Neuronal stem cell (in vitro differentiated cells): ENCODE measurements around the gene EI24.

Experiments
- DNase-seq: peaks from one replicate; pipeline ENCODE4 v3.0.0-alpha.2; 2013; ENCODE audit warnings: low spot score
- H2AFZ ChIP-seq: one replicate; pipeline ENCODE4 v1.6.1; 2013; ENCODE audit warnings: mild to moderate bottlenecking, low read length, inconsistent platforms
- H2AK5ac ChIP-seq: 2 replicates; pipeline ENCODE4 v1.6.1; 2013; ENCODE audit warnings: low read depth, mild to moderate bottlenecking, inconsistent platforms, low read length, moderate library complexity, mixed read lengths
- H2BK120ac ChIP-seq: 2 replicates; pipeline ENCODE4 v1.6.1; 2013; ENCODE audit warnings: low read depth, mild to moderate bottlenecking, inconsistent platforms, low read length, moderate library complexity, mixed read lengths
- H2BK12ac ChIP-seq: one replicate; pipeline ENCODE4 v1.6.1; 2013; ENCODE audit warnings: low read length, inconsistent platforms
- H2BK15ac ChIP-seq: 2 replicates; pipeline ENCODE4 v1.6.1; 2013; ENCODE audit warnings: mild to moderate bottlenecking, low read length, inconsistent platforms, mixed read lengths
- H2BK5ac ChIP-seq: one replicate; pipeline ENCODE4 v1.6.1; 2013; ENCODE audit warnings: inconsistent platforms, mild to moderate bottlenecking, low read length, moderate library complexity
- H3K14ac ChIP-seq: one replicate; pipeline ENCODE4 v1.6.1; 2013; ENCODE audit warnings: low read length, inconsistent platforms
- H3K18ac ChIP-seq: 2 replicates; pipeline ENCODE4 v1.6.1; 2013; ENCODE audit warnings: low read length, inconsistent platforms
- H3K23ac ChIP-seq: 2 replicates; pipeline ENCODE4 v1.6.1; 2013; ENCODE audit warnings: low read depth, mild to moderate bottlenecking, mixed read lengths, low read length, inconsistent platforms; ENCODE audit not compliant: poor library complexity
- H3K27ac ChIP-seq: replicated peaks from 3 replicates; pipeline ENCODE4 v1.5.1; 2013; ENCODE audit warnings: low read length, inconsistent platforms
- H3K27me3 ChIP-seq, 3 experiments: 2 replicates each; pipeline ENCODE4 v1.6.1; 2013; ENCODE audit warnings: low read length in 3 of 3, mild to moderate bottlenecking in 2 of 3, inconsistent platforms in 1 of 3, low read depth in 1 of 3, mixed read lengths in 1 of 3, moderate library complexity in 1 of 3; ENCODE audit not compliant: control insufficient read depth in 3 of 3, insufficient read depth in 3 of 3
- H3K36me3 ChIP-seq, 2 donors: replicated peaks in 1 of 2; 2 replicates each; pipeline ENCODE4 v1.6.1; 2013; ENCODE audit warnings: low read length in 2 of 2; ENCODE audit not compliant: control insufficient read depth in 2 of 2, insufficient read depth in 2 of 2
- H3K4ac ChIP-seq: 2 replicates; pipeline ENCODE4 v1.6.1; 2013; ENCODE audit warnings: inconsistent platforms, mild to moderate bottlenecking, low read length, moderate library complexity
- H3K4me1 ChIP-seq, 2 donors: 1 replicate in 1 of 2; 2 replicates in 1 of 2; pipeline ENCODE4 v1.6.1; 2013; ENCODE audit warnings: low read length in 2 of 2, low read depth in 1 of 2; ENCODE audit not compliant: control insufficient read depth in 2 of 2, insufficient read depth in 1 of 2
- H3K4me2 ChIP-seq: one replicate; pipeline ENCODE4 v1.6.1; 2013; ENCODE audit warnings: mild to moderate bottlenecking, low read length, inconsistent platforms; ENCODE audit not compliant: insufficient read depth, poor library complexity, severe bottlenecking
- H3K4me3 ChIP-seq, 2 donors: 2 replicates each; pipeline ENCODE4 v1.5.1; 2013; ENCODE audit warnings: low read length in 2 of 2, mild to moderate bottlenecking in 2 of 2, inconsistent platforms in 1 of 2, moderate library complexity in 1 of 2
- H3K79me1 ChIP-seq: one replicate; pipeline ENCODE4 v1.6.1; 2013; ENCODE audit warnings: low read depth, mild to moderate bottlenecking, inconsistent platforms, low read length, moderate library complexity
- H3K9ac ChIP-seq: one replicate; pipeline ENCODE4 v1.6.1; 2013; ENCODE audit warnings: mild to moderate bottlenecking, low read depth, low read length, inconsistent platforms; ENCODE audit not compliant: poor library complexity
- H3K9me3 ChIP-seq, 2 donors: replicated peaks in 1 of 2; 2 replicates each; pipeline versions ENCODE3 to v1.6.1; 2013; ENCODE audit warnings: low read length in 2 of 2, mild to moderate bottlenecking in 2 of 2, inconsistent platforms in 1 of 2, low read depth in 1 of 2, mixed read lengths in 1 of 2, moderate library complexity in 1 of 2; ENCODE audit not compliant: control insufficient read depth in 2 of 2, insufficient read depth in 1 of 2
- H4K8ac ChIP-seq: one replicate; pipeline ENCODE4 v1.6.1; 2013; ENCODE audit warnings: low read depth, mild to moderate bottlenecking, inconsistent platforms, low read length, moderate library complexity
- H4K91ac ChIP-seq: one replicate; pipeline ENCODE4 v1.6.1; 2013; ENCODE audit warnings: low read length, low read depth, mild to moderate bottlenecking, inconsistent platforms; ENCODE audit not compliant: poor library complexity
- WGBS, 2 donors: extraction: QIAGEN DNeasy Blood & Tissue Kit; methylation state at CpG; one replicate each; pipeline ENCODE4 v1.1.7; 2013; ENCODE audit warnings: missing lambda C conversion rate in 2 of 2, mixed read lengths in 1 of 2; ENCODE audit not compliant: insufficient read length in 2 of 2, insufficient replicate concordance in 1 of 2; ENCODE audit errors: extremely low coverage in 2 of 2; 5-methylcytosine and 5-hydroxymethylcytosine counted together

EI24 gene

GRCh38 chr11:125554038-125554437, 15.2 kb upstream of the EI24 start:
- WGBS, 2 donors = no CpG with 5 or more reads among the region's 3 CpGs
- H3K36me3 ChIP-seq = no peaks in the 10 kb centered on the region
- no peak overlapping the region for H2AK5ac ChIP-seq
- H3K14ac ChIP-seq = no peak overlapping the region
- no peak overlapping the region for H3K9ac ChIP-seq
- no peak overlapping the region for H3K4me2 ChIP-seq
- H3K27ac ChIP-seq = no peak overlapping the region
- no peak overlapping the region for H4K91ac ChIP-seq
- no peaks in the 10 kb centered on the region for H3K27me3 ChIP-seq
- H3K4me3 ChIP-seq = no peak overlapping the region
- H2BK5ac ChIP-seq = no peak overlapping the region
- peaks cover 14 to 29% of the 10 kb centered on the region in 2 donors for H3K9me3 ChIP-seq
- H2AFZ ChIP-seq = no peak overlapping the region
- no peak overlapping the region for H4K8ac ChIP-seq
- H3K4me1 ChIP-seq = no peaks in the 10 kb centered on the region
- no peak overlapping the region for H3K18ac ChIP-seq
- no peak overlapping the region for H2BK120ac ChIP-seq
- no peak overlapping the region for H3K23ac ChIP-seq
- H3K4ac ChIP-seq = no peak overlapping the region
- no peak for DNase-seq
- H2BK15ac ChIP-seq = no peak overlapping the region
- no peak overlapping the region for H2BK12ac ChIP-seq
- peaks cover 2% of the 10 kb centered on the region for H3K79me1 ChIP-seq

- H3K9me3 ChIP-seq = peaks cover 2 to 6% of the 10 kb centered on the region in 2 donors
- H3K4me3 ChIP-seq = no peak overlapping the region
- H3K79me1 ChIP-seq = peaks cover 2% of the 10 kb centered on the region
- H3K36me3 ChIP-seq = no peaks in the 10 kb centered on the region
- no peak overlapping the region for H2BK15ac ChIP-seq
- no peak overlapping the region for H2AK5ac ChIP-seq
- no CpG with 5 or more reads among the region's 3 CpGs for WGBS, 2 donors
- H4K8ac ChIP-seq = no peak overlapping the region
- no peak overlapping the region for H2BK5ac ChIP-seq
- no peak overlapping the region for H2AFZ ChIP-seq
- H3K4ac ChIP-seq = no peak overlapping the region
- H3K14ac ChIP-seq = no peak overlapping the region
- no peak overlapping the region for H2BK12ac ChIP-seq
- H3K4me1 ChIP-seq = no peaks in the 10 kb centered on the region
- H3K27ac ChIP-seq = no peak overlapping the region
- H3K9ac ChIP-seq = no peak overlapping the region
- no peak overlapping the region for H2BK120ac ChIP-seq
- no peak overlapping the region for H3K4me2 ChIP-seq
- H4K91ac ChIP-seq = no peak overlapping the region
- no peak overlapping the region for H3K18ac ChIP-seq
- no peak for DNase-seq
- H3K23ac ChIP-seq = no peak overlapping the region
- H3K27me3 ChIP-seq = peaks cover 0 to 8% (median 0%) of the 10 kb centered on the region in 3 experiments
These were observed 9.4 kb upstream of the EI24 start for GRCh38 chr11:125559888-125560287.

GRCh38 chr11:125561924-125562323, 7.4 kb upstream of the EI24 start:
- Histone ChIP-seq H3K9me3 (peaks cover 0 to 4% of the 10 kb centered on the region in 2 donors), H3K27ac (no peak overlapping the region), H3K23ac (no peak overlapping the region), H2BK5ac (no peak overlapping the region), H2BK120ac (no peak overlapping the region), H2BK12ac (no peak overlapping the region), H3K27me3 (peaks cover 0 to 8% (median 0%) of the 10 kb centered on the region in 3 experiments), H2BK15ac (no peak overlapping the region), H3K79me1 (peaks cover 2% of the 10 kb centered on the region), H3K4me3 (no peak overlapping the region), H3K18ac (no peak overlapping the region), H3K14ac (no peak overlapping the region), H3K9ac (no peak overlapping the region), H4K8ac (no peak overlapping the region), H4K91ac (no peak overlapping the region), H3K4me1 (no peaks in the 10 kb centered on the region), H3K4ac (no peak overlapping the region), H2AK5ac (no peak overlapping the region), H3K36me3 (no peaks in the 10 kb centered on the region), H2AFZ (no peak overlapping the region), H3K4me2 (no peak overlapping the region)
- no CpG with 5 or more reads among the region's 1 CpG for WGBS, 2 donors
- no peak for DNase-seq

GRCh38 chr11:125562430-125562829, 6.8 kb upstream of the EI24 start:
- Histone ChIP-seq H3K36me3 (no peaks in the 10 kb centered on the region), H2BK15ac (no peak overlapping the region), H2AFZ (no peak overlapping the region), H3K14ac (no peak overlapping the region), H2AK5ac (no peak overlapping the region), H3K27me3 (peaks cover 0 to 8% (median 0%) of the 10 kb centered on the region in 3 experiments), H2BK12ac (no peak overlapping the region), H3K27ac (no peak overlapping the region), H2BK5ac (no peak overlapping the region), H3K18ac (no peak overlapping the region), H3K9me3 (peaks cover 0 to 4% of the 10 kb centered on the region in 2 donors), H3K4me3 (no peak overlapping the region), H3K4me2 (no peak overlapping the region), H3K79me1 (peaks cover 2% of the 10 kb centered on the region), H3K9ac (no peak overlapping the region), H4K91ac (no peak overlapping the region), H3K4ac (no peak overlapping the region), H3K4me1 (no peaks in the 10 kb centered on the region), H2BK120ac (no peak overlapping the region), H3K23ac (no peak overlapping the region), H4K8ac (no peak overlapping the region)
- WGBS, 2 donors = no CpG with 5 or more reads among the region's 4 CpGs
- no peak for DNase-seq
